HepG2 (cell line): ENCODE measurements around the gene CD300LD. TPM values are rescaled to one million over a fixed set of nuclear protein-coding genes. Genes with fewer than 3 reads are reported as not detected.

Experiments
- ATAC-seq: fragments of 200-7000 bp; cut with Tn5 transposase; 3 replicates; pipeline ENCODE4 v1.9.1; 2020; ENCODE audit warnings: mild to moderate bottlenecking, moderate library complexity
- BruUV-seq: library from RNA; stranded (reverse); fragments of 400-500 nt; replicated peaks from 2 replicates; lab custom pipeline; 2021; lab: Mats Ljungman, UMichigan
- CTCF ChIA-PET: fragments of 300-600 bp; formaldehyde crosslinking; extraction: SDS; loops from one replicate; lab custom pipeline; 2021; ENCODE audit warnings: low total read pairs, inconsistent platforms, low intra/inter-chr PET ratio; lab: Yijun Ruan, JAX
- POLR2A ChIA-PET: fragments of 350-600 bp; sonication (Branson Sonifier 250); formaldehyde crosslinking; loops from one replicate; lab custom pipeline; 2020; ENCODE audit warnings: antibody characterized with exemption, inconsistent platforms; lab: Yijun Ruan, JAX
- DNase-seq: peaks from one replicate; pipeline ENCODE4 v3.0.0-alpha.2; 2015; ENCODE audit warnings: low spot score
- FAIRE-seq: peaks from 3 replicates; lab custom pipeline; 2011; peaks lifted over from hg19 to GRCh38; lab: Jason Lieb, UNC
- H2AFZ ChIP-seq: one replicate; pipeline ENCODE4 v1.6.1; 2011; ENCODE audit warnings: low read length, inconsistent platforms
- H3K27ac ChIP-seq: fragments of 300-600 bp; 3 replicates; pipeline ENCODE4 v1.8.0; 2011; ENCODE audit warnings: mixed run types, mild to moderate bottlenecking, mixed read lengths, low read length, inconsistent platforms; ENCODE audit not compliant: insufficient read depth; ENCODE audit errors: extremely low read length
- H3K27me3 ChIP-seq, 2 experiments: fragments of 200-600 bp in 1 of 2; 2 replicates in 1 of 2; 3 replicates in 1 of 2; pipeline versions ENCODE4 v1.6.0 to v1.8.0; 2011; ENCODE audit warnings: low read length in 2 of 2, mild to moderate bottlenecking in 2 of 2, moderate library complexity in 2 of 2, inconsistent platforms in 1 of 2; ENCODE audit not compliant: insufficient read depth in 2 of 2, control insufficient read depth in 1 of 2
- H3K36me3 ChIP-seq, 2 experiments: fragments of 200-600 bp in 1 of 2; replicated peaks in 1 of 2; 2 replicates in 1 of 2; 3 replicates in 1 of 2; pipeline versions ENCODE4 v1.5.1 to v1.8.0; 2011; ENCODE audit warnings: low read length in 2 of 2, inconsistent platforms in 1 of 2; ENCODE audit not compliant: insufficient read depth in 2 of 2, control insufficient read depth in 1 of 2
- H3K4me1 ChIP-seq: 2 replicates; pipeline ENCODE4 v1.5.1; 2012; ENCODE audit warnings: low read length, inconsistent platforms; ENCODE audit not compliant: insufficient read depth
- H3K4me2 ChIP-seq: 2 replicates; pipeline ENCODE4 v1.6.0; 2011; ENCODE audit warnings: low read depth, low read length, inconsistent platforms
- H3K4me3 ChIP-seq, 3 experiments: fragments of 200-600 bp in 1 of 3; sonication (generic), shearing (Covaris generic) in 1 of 3; replicated peaks in 1 of 3; 2 replicates each; pipeline ENCODE4 v1.5.1; 2011 to 2016; ENCODE audit warnings: low read length in 3 of 3, inconsistent platforms in 2 of 3, low read depth in 2 of 3, mild to moderate bottlenecking in 2 of 3, control low read depth in 1 of 3, mixed read lengths in 1 of 3; ENCODE audit not compliant: insufficient read depth in 1 of 3
- H3K79me2 ChIP-seq: one replicate; pipeline ENCODE4 v1.6.1; 2011; ENCODE audit warnings: low read length, inconsistent platforms; ENCODE audit not compliant: insufficient read depth
- H3K9ac ChIP-seq: 2 replicates; pipeline ENCODE4 v1.6.0; 2011; ENCODE audit warnings: mild to moderate bottlenecking, low read depth, low read length, inconsistent platforms; ENCODE audit not compliant: insufficient read depth
- H3K9me3 ChIP-seq: 2 replicates; pipeline ENCODE4 v1.5.1; 2012; ENCODE audit warnings: mild to moderate bottlenecking, low read length
- H4K20me1 ChIP-seq: 2 replicates; pipeline ENCODE4 v1.6.0; 2011; ENCODE audit warnings: inconsistent platforms, mild to moderate bottlenecking, low read length, moderate library complexity; ENCODE audit not compliant: insufficient read depth
- EED ChIP-seq: sonication (generic); formaldehyde crosslinking; IDR thresholded peaks from 2 replicates; pipeline ENCODE4 v1.5.0; 2020; ENCODE audit warnings: mild to moderate bottlenecking, missing genetic modification reagents
- FOXA1 ChIP-seq, 2 experiments: fragments of 450-650 bp in 1 of 2; sonication (generic) in 1 of 2; formaldehyde crosslinking in 1 of 2; IDR thresholded peaks; 2 replicates each; pipeline versions ENCODE4 v1.4.0 to v1.6.1; 2016 to 2020; ENCODE audit warnings: missing genetic modification reagents in 1 of 2
- POLR2AphosphoS2 ChIP-seq: IDR thresholded peaks from 2 replicates; pipeline ENCODE4 v1.6.1; 2011; ENCODE audit warnings: low read depth, low read length, improper control_type of control experiment
- TEAD3 ChIP-seq: optimal IDR thresholded peaks from 2 replicates; pipeline ENCODE3; 2016; ENCODE audit warnings: borderline replicate concordance
- ZNF225 ChIP-seq: sonication (generic); formaldehyde crosslinking; IDR thresholded peaks from 2 replicates; pipeline ENCODE4 v1.4.0; 2020; ENCODE audit warnings: mild to moderate bottlenecking, missing genetic modification reagents
- WGBS: methylation state at CpG from one replicate; pipeline ENCODE4 v1.1.6; 2017; ENCODE audit warnings: low lambda C conversion rate; 5-methylcytosine and 5-hydroxymethylcytosine counted together
- in situ Hi-C: cut with HindIII; loops from 2 replicates; pipeline ENCODE4 v1.10.0; 2017; ENCODE audit warnings: low pct_unique_long_range_greater_than_20kb; ENCODE audit not compliant: extremely low pct_ligation_motif_present
- intact Hi-C: fragments of 100-400 bp; cut with micrococcal nuclease; formaldehyde crosslinking; loops from one replicate; pipeline ENCODE4 v1.10.0; 2022; ENCODE audit not compliant: unreplicated experiment
- polyA plus RNA-seq, 8 experiments: library from polyadenylated mRNA; depleted of rRNA in 3 of 8; stranded (reverse) in 7 of 8; unstranded in 1 of 8; fragments of >200 nt; fragmentation: Illumina TruSeq in 4 of 8; extraction: Trizol in 4 of 8; gene quantifications; 2 replicates each; pipeline versions ENCODE4 v1.2.1 to v1.2.3, GENCODE V29; 2011 to 2016; ENCODE audit warnings: low read depth in 4 of 8, missing spikeins in 1 of 8, mixed read lengths in 1 of 8; ENCODE audit not compliant: insufficient read depth in 1 of 8
- total RNA-seq, 5 experiments: library from RNA; depleted of rRNA; stranded (reverse); fragments of >200 nt; fragmentation: Illumina TruSeq; extraction: Trizol; gene quantifications; 2 replicates each; pipeline ENCODE4 v1.2.3, GENCODE V29; 2016; ENCODE audit warnings: low read depth in 1 of 5
- TF ChIP-seq, protein P1 (sequence below): sonication (generic); formaldehyde crosslinking; IDR thresholded peaks from 2 replicates; pipeline ENCODE4 v1.8.1; 2023; ENCODE audit warnings: missing genetic modification reagents, mild to moderate bottlenecking, borderline replicate concordance
- TF ChIP-seq, protein P2 (sequence below): sonication (generic); formaldehyde crosslinking; IDR thresholded peaks from 2 replicates; pipeline ENCODE4 v1.5.0; 2020; ENCODE audit warnings: missing genetic modification reagents

Gene CD300LD
- total and polyA plus RNA-seq, 2 of the 13 experiments (the other 11 are each of a cell fraction or from before 2014, with no cell fraction given), result not detected

DNA sequence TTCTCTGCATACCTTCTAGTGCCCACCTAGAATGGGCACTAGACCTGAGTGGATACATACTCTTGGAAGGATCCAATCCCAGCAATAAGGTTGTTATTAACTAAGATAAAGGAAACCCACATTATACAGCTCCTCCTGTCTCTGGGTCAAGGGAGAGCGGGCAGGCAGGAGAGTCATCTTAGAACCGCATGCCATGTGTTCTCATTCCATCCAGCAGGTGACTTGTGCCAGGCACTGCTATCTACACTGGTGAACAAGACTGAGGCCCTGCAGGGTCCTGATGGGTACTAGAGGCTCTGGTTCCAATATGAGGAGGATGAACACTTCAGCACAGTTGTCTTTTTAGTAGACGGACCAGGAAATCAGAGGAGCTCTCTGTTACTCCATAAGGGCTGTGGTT lies 18.9 kb downstream of the CD300LD start:
- peaks cover 2 to 27% of the 10 kb centered on the region in 2 experiments for H3K27me3 ChIP-seq
- no peak overlapping the region for H3K9ac ChIP-seq
- no peak for TF ChIP-seq ZNF225
- TF ChIP-seq, protein P1, sequence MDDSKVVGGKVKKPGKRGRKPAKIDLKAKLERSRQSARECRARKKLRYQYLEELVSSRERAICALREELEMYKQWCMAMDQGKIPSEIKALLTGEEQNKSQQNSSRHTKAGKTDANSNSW, result no peak
- TF ChIP-seq EED, result no peak
- TF ChIP-seq POLR2AphosphoS2, result no peak
- TF ChIP-seq, protein P2, sequence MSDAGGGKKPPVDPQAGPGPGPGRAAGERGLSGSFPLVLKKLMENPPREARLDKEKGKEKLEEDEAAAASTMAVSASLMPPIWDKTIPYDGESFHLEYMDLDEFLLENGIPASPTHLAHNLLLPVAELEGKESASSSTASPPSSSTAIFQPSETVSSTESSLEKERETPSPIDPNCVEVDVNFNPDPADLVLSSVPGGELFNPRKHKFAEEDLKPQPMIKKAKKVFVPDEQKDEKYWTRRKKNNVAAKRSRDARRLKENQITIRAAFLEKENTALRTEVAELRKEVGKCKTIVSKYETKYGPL (CRISPR knock-in tag), result no peak
- ATAC-seq, result peak; percentile 52
- ChIA-PET POLR2A (no interaction called here), CTCF (no interaction called here)
- no peak for DNase-seq
- H3K9me3 ChIP-seq, result no peaks in the 10 kb centered on the region
- H3K4me2 ChIP-seq, result no peak overlapping the region
- H3K27ac ChIP-seq, result no peak overlapping the region
- no peaks in the 10 kb centered on the region for H3K4me1 ChIP-seq
- intact Hi-C loops, result no loop called here
- no peaks in the 10 kb centered on the region for H3K36me3 ChIP-seq
- no peaks in the 10 kb centered on the region for H4K20me1 ChIP-seq
- no peak overlapping the region for H3K4me3 ChIP-seq
- H3K79me2 ChIP-seq, result no peaks in the 10 kb centered on the region
- no peak overlapping the region for H2AFZ ChIP-seq
- WGBS, result 8% methylated on average over 3 of the region's 3 CpGs
- in situ Hi-C loops, result no loop called here
- FAIRE-seq, result no peak
- no TSS peak for BruUV-seq

DNA sequence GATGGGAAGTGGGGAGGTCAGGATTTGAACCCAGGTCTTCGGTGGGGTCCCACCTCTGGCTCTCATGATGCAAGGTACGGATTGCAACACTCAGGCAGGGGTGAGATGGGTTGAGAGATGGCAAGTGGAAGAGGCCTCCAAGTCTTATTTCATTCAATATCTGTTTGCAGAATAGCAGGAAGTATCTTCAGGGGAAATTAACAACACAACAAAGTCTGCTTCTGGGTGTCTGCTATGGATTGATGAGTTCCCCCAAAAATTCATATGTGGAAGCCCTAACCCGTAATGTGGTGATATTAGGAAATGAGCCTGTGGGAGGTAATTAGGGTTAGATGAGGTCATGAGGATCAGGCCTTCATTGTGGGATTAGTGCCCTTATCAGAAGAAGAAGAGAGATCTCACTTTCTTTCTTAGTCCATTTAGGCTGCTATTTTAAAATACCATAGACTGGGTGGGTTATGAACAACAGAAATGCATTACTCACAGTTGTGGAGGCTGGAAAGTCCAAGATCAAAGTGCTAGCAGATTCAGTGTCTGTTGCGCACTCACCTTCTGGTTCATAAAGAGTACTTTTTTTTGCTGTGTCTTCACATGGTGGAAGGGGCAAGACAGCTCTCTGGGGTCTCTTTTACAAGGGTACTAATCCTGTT lies 20.3 kb downstream of the CD300LD start:
- Histone ChIP-seq H2AFZ (no peak overlapping the region), H3K27me3 (peaks cover 2 to 26% of the 10 kb centered on the region in 2 experiments), H3K4me2 (no peak overlapping the region), H3K27ac (no peak overlapping the region), H3K4me1 (no peaks in the 10 kb centered on the region), H3K4me3 (no peak overlapping the region), H4K20me1 (no peaks in the 10 kb centered on the region), H3K36me3 (no peaks in the 10 kb centered on the region), H3K79me2 (no peaks in the 10 kb centered on the region), H3K9ac (no peak overlapping the region), H3K9me3 (no peaks in the 10 kb centered on the region)
- ChIA-PET CTCF (no interaction called here), POLR2A (no interaction called here)
- no peak for DNase-seq
- no peak for FAIRE-seq
- in situ Hi-C loops, result no loop called here
- WGBS, result 22% methylated on average over 4 of the region's 4 CpGs
- intact Hi-C loops, result no loop called here
- BruUV-seq, result no TSS peak
- TF ChIP-seq TEAD3 (CRISPR knock-in tag), result no peak
- TF ChIP-seq FOXA1 (IDR thresholded peaks at IDR 0.05), result no peak
- no peak for TF ChIP-seq FOXA1 (CRISPR knock-in tag; IDR thresholded peaks at IDR 0.05)
- ATAC-seq, result no peak
